Right ventricle myocardium inferior (tissue), 1 donor: ENCODE measurements around the gene ZNF768. TPM values are rescaled to one million over a fixed set of nuclear protein-coding genes. Genes with fewer than 3 reads are reported as not detected.
"Not testable (repeated sequence)": the region's sequence is repeated elsewhere in the genome, so short reads cannot be mapped to it uniquely, and the experiment has no call there.

Experiments
- ATAC-seq: fragments of 200-7000 bp; cut with Tn5 transposase; one replicate; pipeline ENCODE4 v1.9.1; 2020; ENCODE audit warnings: mild to moderate bottlenecking, moderate library complexity
- DNase-seq: peaks from one replicate; pipeline ENCODE4 v3.0.0; 2021; ENCODE audit errors: missing footprints
- intact Hi-C: fragments of 100-400 bp; cut with DNase I; formaldehyde crosslinking; loops from one replicate; pipeline ENCODE4 v1.11.0; 2022
- microRNA-seq: library from miRNA; unstranded; fragments of <30 nt; microRNA quantifications from one replicate; pipeline ENCODE4 v1.2.0, GENCODE V29; 2020
- total RNA-seq: library from RNA; stranded (reverse); fragmentation: NEBNext Ultra II Directional; extraction: Animal tissue kit (Norgen Biotek cat#: 25700); gene quantifications from one replicate; pipeline ENCODE4 v1.2.1, GENCODE V29; 2021
- donor health status: DM: no; HTN: yes; CAD: no; lungs with severe emphysema.

Gene ZNF768
- total RNA-seq, 1 donor from 2014 or later = 73.8 TPM

- ATAC-seq = no peak
Observed at GRCh38 chr16:30490210-30490609, 36.2 kb downstream of the ZNF768 start.

GRCh38 chr16:30488764-30489605, 37.4 kb downstream of the ZNF768 start:
- intact Hi-C loops = no loop called here
- ATAC-seq (no peak), DNase-seq (no peak)

More at GRCh38 chr16:30490210-30490609, 36.2 kb downstream of the ZNF768 start:
- no peak for DNase-seq
- intact Hi-C loops = no loop called here

GRCh38 chr16:30485818-30486436, 40.4 kb downstream of the ZNF768 start:
- DNase-seq = no peak
- intact Hi-C loops = no loop called here
- ATAC-seq = no peak

- DNase-seq (no peak), ATAC-seq (no peak)
- intact Hi-C loops = no loop called here
Observed at GRCh38 chr16:30484887-30485286, 41.5 kb downstream of the ZNF768 start.

GRCh38 chr16:30482366-30482765, 44.0 kb downstream of the ZNF768 start:
- intact Hi-C loops = no loop called here
- ATAC-seq (no peak), DNase-seq (no peak)

- intact Hi-C loops = no loop called here
- DNase-seq (no peak), ATAC-seq (no peak)
Observed at GRCh38 chr16:30481381-30481780, 45.0 kb downstream of the ZNF768 start.

- ATAC-seq (no peak), DNase-seq (no peak)
- intact Hi-C loops = no loop called here
Observed at GRCh38 chr16:30478766-30479478, 47.4 kb downstream of the ZNF768 start.

GRCh38 chr16:30477773-30478172, 48.6 kb downstream of the ZNF768 start:
- intact Hi-C loops, ATAC-seq, DNase-seq: not testable (repeated sequence)

- ATAC-seq (no peak), DNase-seq (no peak)
- intact Hi-C loops = no loop called here
Observed at GRCh38 chr16:30476991-30477390, 49.4 kb downstream of the ZNF768 start.

- ATAC-seq (no peak), DNase-seq (no peak)
- intact Hi-C loops = no loop called here
Observed at GRCh38 chr16:30474684-30475083, 51.7 kb downstream of the ZNF768 start.

GRCh38 chr16:30474074-30474452, 52.3 kb downstream of the ZNF768 start:
- no peak for DNase-seq
- intact Hi-C loops = no loop called here

More at GRCh38 chr16:30474074-30474452, 52.3 kb downstream of the ZNF768 start:
- ATAC-seq = no peak

Small RNA genes lying within 50 kb of the gene (microRNA-seq; reads per million reads assigned to microRNA genes)
- not detected for gene MIR4518

Other genes with a start within 250 kb of the ZNF768 start
- 35.0 TPM for gene CD2BP2, start 171.3 kb downstream of the ZNF768 start, total RNA-seq
- gene TBC1D10B, start 156.1 kb downstream of the ZNF768 start, total RNA-seq = 26.0 TPM
- gene MYL11, start 151.8 kb downstream of the ZNF768 start, total RNA-seq = not detected
- 1.4 TPM for gene SEPTIN1, start 144.0 kb downstream of the ZNF768 start, total RNA-seq
- gene ZNF48, start 131.1 kb downstream of the ZNF768 start, total RNA-seq = 5.3 TPM
- 5.1 TPM for gene ZNF771, start 119.0 kb downstream of the ZNF768 start, total RNA-seq
- 35.2 TPM for gene DCTPP1, start 96.5 kb downstream of the ZNF768 start, total RNA-seq
- 29.3 TPM for gene SEPHS2, start 80.7 kb downstream of the ZNF768 start, total RNA-seq
- gene ITGAL, start 53.8 kb downstream of the ZNF768 start, total RNA-seq = 4.2 TPM
- 5.7 TPM for gene ZNF747, start 8.3 kb upstream of the ZNF768 start, total RNA-seq
- 10.0 TPM for gene ZNF764, start 31.8 kb upstream of the ZNF768 start, total RNA-seq
- 12.2 TPM for gene ZNF688, start 45.1 kb upstream of the ZNF768 start, total RNA-seq
- gene ZNF785, start 59.1 kb upstream of the ZNF768 start, total RNA-seq = 7.6 TPM
- 4.2 TPM for gene ZNF689, start 83.8 kb upstream of the ZNF768 start, total RNA-seq
- 18.2 TPM for gene PRR14, start 124.4 kb upstream of the ZNF768 start, total RNA-seq
- 31.0 TPM for gene FBRS, start 131.9 kb upstream of the ZNF768 start, total RNA-seq
- 39.7 TPM for gene SRCAP, start 172.6 kb upstream of the ZNF768 start, total RNA-seq
- 12.6 TPM for gene PHKG2, start 221.9 kb upstream of the ZNF768 start, total RNA-seq
- 0.89 TPM for gene CFAP119, start 235.5 kb upstream of the ZNF768 start, total RNA-seq
- gene RNF40, start 235.8 kb upstream of the ZNF768 start, total RNA-seq = 42.6 TPM